A549 (cell line): ENCODE results near the gene SLC17A8.

Source experiments
- CBX2 ChIP-seq: fragments of 200-600 bp; sonication (generic); IDR thresholded peaks from 2 replicates; pipeline ENCODE4 v1.6.1; 2016; ENCODE audit warnings: low read depth, mild to moderate bottlenecking, borderline replicate concordance
- CEBPB ChIP-seq, 2 experiments: fragments of >200 bp in 1 of 2; sonication (Bioruptor Twin) in 1 of 2; formaldehyde crosslinking in 1 of 2; IDR thresholded peaks; 2 replicates each; pipeline ENCODE4 v1.6.1; 2012 to 2016
- JUN ChIP-seq, 2 experiments: fragments of >200 bp; sonication (Bioruptor Twin); formaldehyde crosslinking; IDR thresholded peaks; 2 replicates in 1 of 2; 3 replicates in 1 of 2; pipeline ENCODE4 v1.6.1; 2016 to 2017
- NR3C1 ChIP-seq: fragments of >200 bp; sonication (Bioruptor Twin); formaldehyde crosslinking; IDR thresholded peaks from 3 replicates; pipeline ENCODE4 v1.6.1; 2017
- POLR2A ChIP-seq: IDR thresholded peaks from 2 replicates; pipeline ENCODE4 v1.6.1; 2012; ENCODE audit warnings: mild to moderate bottlenecking, low read length
- RNF2 ChIP-seq: fragments of 200-600 bp; sonication (generic); IDR thresholded peaks from 2 replicates; pipeline ENCODE4 v1.6.1; 2016; ENCODE audit warnings: low read depth, mild to moderate bottlenecking, antibody characterized with exemption, moderate library complexity, borderline replicate concordance
- TF ChIP-seq, protein P1 (sequence below): fragments of >200 bp; sonication (Bioruptor Twin); formaldehyde crosslinking; IDR thresholded peaks from 3 replicates; pipeline ENCODE4 v1.5.1; 2016

GRCh38 chr12:100402763-100403162, 45.9 kb downstream of the SLC17A8 start:
- TF ChIP-seq, protein P1, sequence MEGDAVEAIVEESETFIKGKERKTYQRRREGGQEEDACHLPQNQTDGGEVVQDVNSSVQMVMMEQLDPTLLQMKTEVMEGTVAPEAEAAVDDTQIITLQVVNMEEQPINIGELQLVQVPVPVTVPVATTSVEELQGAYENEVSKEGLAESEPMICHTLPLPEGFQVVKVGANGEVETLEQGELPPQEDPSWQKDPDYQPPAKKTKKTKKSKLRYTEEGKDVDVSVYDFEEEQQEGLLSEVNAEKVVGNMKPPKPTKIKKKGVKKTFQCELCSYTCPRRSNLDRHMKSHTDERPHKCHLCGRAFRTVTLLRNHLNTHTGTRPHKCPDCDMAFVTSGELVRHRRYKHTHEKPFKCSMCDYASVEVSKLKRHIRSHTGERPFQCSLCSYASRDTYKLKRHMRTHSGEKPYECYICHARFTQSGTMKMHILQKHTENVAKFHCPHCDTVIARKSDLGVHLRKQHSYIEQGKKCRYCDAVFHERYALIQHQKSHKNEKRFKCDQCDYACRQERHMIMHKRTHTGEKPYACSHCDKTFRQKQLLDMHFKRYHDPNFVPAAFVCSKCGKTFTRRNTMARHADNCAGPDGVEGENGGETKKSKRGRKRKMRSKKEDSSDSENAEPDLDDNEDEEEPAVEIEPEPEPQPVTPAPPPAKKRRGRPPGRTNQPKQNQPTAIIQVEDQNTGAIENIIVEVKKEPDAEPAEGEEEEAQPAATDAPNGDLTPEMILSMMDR = no peak
- TF ChIP-seq JUN (IDR thresholded peaks at IDR 0.05) (no peak), POLR2A (no peak), CBX2 (no peak), CEBPB (IDR thresholded peaks at IDR 0.05) (no peak), NR3C1 (no peak), RNF2 (no peak)
